ENCODE data around the gene SPDEF. TPM values are rescaled to one million over a fixed set of nuclear protein-coding genes. Genes with fewer than 3 reads are reported as not detected.

Gene SPDEF
- total and polyA plus RNA-seq, 4 donors: 2.6 to 11.8 (median 7.1) TPM

DNA sequence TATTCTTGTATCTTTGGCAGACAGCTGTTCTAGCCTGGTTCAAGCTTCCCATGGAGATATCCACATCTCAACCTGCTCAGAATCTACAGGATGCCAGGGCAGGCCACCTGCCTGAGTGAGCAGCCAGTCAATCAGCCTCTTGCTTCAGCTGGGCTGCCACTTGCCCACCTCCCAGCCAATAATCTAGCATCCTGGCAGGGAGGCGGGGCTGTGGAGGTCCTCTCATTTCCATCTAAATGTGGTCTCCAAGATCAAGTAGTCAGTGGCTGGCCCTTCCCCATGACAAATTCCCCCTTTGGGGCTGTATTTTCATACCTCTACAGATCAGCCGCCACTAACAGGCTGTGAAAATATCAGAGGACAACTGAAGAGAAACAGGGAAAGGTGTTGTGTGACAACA is 33.0 kb upstream of the SPDEF start:
- Histone ChIP-seq H3K9ac (ENCODE audit: insufficient read depth in 1 of 2, low read length in 2 of 2) (no peak overlapping the region), H3K36me3 (ENCODE audit: control insufficient read depth in 4 of 4, insufficient read depth in 4 of 4, low read length in 4 of 4) (peaks cover 4 to 21% (median 7%) of the 10 kb centered on the region in 4 donors), H3K27me3 (ENCODE audit: control insufficient read depth in 3 of 3, insufficient read depth in 3 of 3, low read length in 2 of 3) (no peaks in the 10 kb centered on the region), H3K9me3 (ENCODE audit: control insufficient read depth in 4 of 4, insufficient read depth in 3 of 4, low read length in 3 of 4) (no peaks in the 10 kb centered on the region), H3K4me3 (no peak overlapping the region), H3K4me1 (ENCODE audit: control insufficient read depth in 5 of 5, insufficient read depth in 5 of 5, low read length in 5 of 5) (peaks cover 0 to 19% (median 0%) of the 10 kb centered on the region in 5 donors), H3K27ac (ENCODE audit: low read depth in 1 of 2, low read length in 1 of 2) (no peak overlapping the region)
- TF ChIP-seq, protein P1, sequence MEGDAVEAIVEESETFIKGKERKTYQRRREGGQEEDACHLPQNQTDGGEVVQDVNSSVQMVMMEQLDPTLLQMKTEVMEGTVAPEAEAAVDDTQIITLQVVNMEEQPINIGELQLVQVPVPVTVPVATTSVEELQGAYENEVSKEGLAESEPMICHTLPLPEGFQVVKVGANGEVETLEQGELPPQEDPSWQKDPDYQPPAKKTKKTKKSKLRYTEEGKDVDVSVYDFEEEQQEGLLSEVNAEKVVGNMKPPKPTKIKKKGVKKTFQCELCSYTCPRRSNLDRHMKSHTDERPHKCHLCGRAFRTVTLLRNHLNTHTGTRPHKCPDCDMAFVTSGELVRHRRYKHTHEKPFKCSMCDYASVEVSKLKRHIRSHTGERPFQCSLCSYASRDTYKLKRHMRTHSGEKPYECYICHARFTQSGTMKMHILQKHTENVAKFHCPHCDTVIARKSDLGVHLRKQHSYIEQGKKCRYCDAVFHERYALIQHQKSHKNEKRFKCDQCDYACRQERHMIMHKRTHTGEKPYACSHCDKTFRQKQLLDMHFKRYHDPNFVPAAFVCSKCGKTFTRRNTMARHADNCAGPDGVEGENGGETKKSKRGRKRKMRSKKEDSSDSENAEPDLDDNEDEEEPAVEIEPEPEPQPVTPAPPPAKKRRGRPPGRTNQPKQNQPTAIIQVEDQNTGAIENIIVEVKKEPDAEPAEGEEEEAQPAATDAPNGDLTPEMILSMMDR (IDR thresholded peaks at IDR 0.05; ENCODE audit: control extremely low read depth, extremely low read depth): no peak
- WGBS, 2 donors: 96% methylated on average over 2 of the region's 2 CpGs
- ATAC-seq (ENCODE audit: insufficient read depth, low FRiP score) (no peak), DNase-seq (no peak)

- Histone ChIP-seq H3K27me3 (ENCODE audit: control insufficient read depth in 3 of 3, insufficient read depth in 3 of 3, low read length in 2 of 3) (no peaks in the 10 kb centered on the region), H3K4me3 (no peak overlapping the region), H3K9ac (ENCODE audit: insufficient read depth in 1 of 2, low read length in 2 of 2) (no peak overlapping the region), H3K27ac (ENCODE audit: low read depth in 1 of 2, low read length in 1 of 2) (no peak overlapping the region), H3K9me3 (ENCODE audit: control insufficient read depth in 4 of 4, insufficient read depth in 3 of 4, low read length in 3 of 4) (no peaks in the 10 kb centered on the region), H3K4me1 (ENCODE audit: control insufficient read depth in 5 of 5, insufficient read depth in 5 of 5, low read length in 5 of 5) (peaks cover 0 to 19% (median 0%) of the 10 kb centered on the region in 5 donors), H3K36me3 (ENCODE audit: control insufficient read depth in 4 of 4, insufficient read depth in 4 of 4, low read length in 4 of 4) (peaks cover 4 to 21% (median 7%) of the 10 kb centered on the region in 4 donors)
- ATAC-seq (ENCODE audit: insufficient read depth, low FRiP score) (no peak), DNase-seq (no peak)
- WGBS, 2 donors: 95 to 98% methylated on average over 2 of the region's 2 CpGs
- TF ChIP-seq, protein P1 (IDR thresholded peaks at IDR 0.05; ENCODE audit: control extremely low read depth, extremely low read depth): no peak
These were observed 31.7 kb upstream of the SPDEF start for GRCh38 chr6:34587851-34588250.

- TF ChIP-seq, protein P1 (IDR thresholded peaks at IDR 0.05; ENCODE audit: control extremely low read depth, extremely low read depth): no peak
- H3K4me3 ChIP-seq: no peak overlapping the region
- no peak for DNase-seq
- peaks cover 0 to 19% (median 0%) of the 10 kb centered on the region in 5 donors for H3K4me1 ChIP-seq (ENCODE audit: control insufficient read depth in 5 of 5, insufficient read depth in 5 of 5, low read length in 5 of 5)
- WGBS, 2 donors: 89 to 100% methylated on average over 2 of the region's 2 CpGs
- H3K36me3 ChIP-seq (ENCODE audit: control insufficient read depth in 4 of 4, insufficient read depth in 4 of 4, low read length in 4 of 4): peaks cover 4 to 21% (median 7%) of the 10 kb centered on the region in 4 donors
- H3K27me3 ChIP-seq (ENCODE audit: control insufficient read depth in 3 of 3, insufficient read depth in 3 of 3, low read length in 2 of 3): no peaks in the 10 kb centered on the region
- no peak for ATAC-seq (ENCODE audit: insufficient read depth, low FRiP score)
- H3K9ac ChIP-seq (ENCODE audit: insufficient read depth in 1 of 2, low read length in 2 of 2): no peak overlapping the region
- H3K9me3 ChIP-seq (ENCODE audit: control insufficient read depth in 4 of 4, insufficient read depth in 3 of 4, low read length in 3 of 4): no peaks in the 10 kb centered on the region
- H3K27ac ChIP-seq (ENCODE audit: low read depth in 1 of 2, low read length in 1 of 2): no peak overlapping the region
These were observed 31.2 kb upstream of the SPDEF start for GRCh38 chr6:34587325-34587724.
